GM19035 (cell line): Measurements from ENCODE around the gene CD24.
"Not testable (repeated sequence)": the region's sequence is repeated elsewhere in the genome, so short reads cannot be mapped to it uniquely, and the experiment has no call there.

Experiments used
- ATAC-seq: cut with Tn5 transposase; IDR thresholded peaks from one replicate; pipeline ENCODE4 v1.9.1; 2021; ENCODE audit not compliant: unreplicated experiment

Gene CD24, protein sequence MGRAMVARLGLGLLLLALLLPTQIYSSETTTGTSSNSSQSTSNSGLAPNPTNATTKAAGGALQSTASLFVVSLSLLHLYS

GRCh38 chr6:106974336-106974998, at the start of gene CD24:
Gene CD24 (minus strand): TSS chr6:106974729. CDS start chr6:106974646, 83 bp downstream.
- peak; percentile 15 for ATAC-seq

DNA sequence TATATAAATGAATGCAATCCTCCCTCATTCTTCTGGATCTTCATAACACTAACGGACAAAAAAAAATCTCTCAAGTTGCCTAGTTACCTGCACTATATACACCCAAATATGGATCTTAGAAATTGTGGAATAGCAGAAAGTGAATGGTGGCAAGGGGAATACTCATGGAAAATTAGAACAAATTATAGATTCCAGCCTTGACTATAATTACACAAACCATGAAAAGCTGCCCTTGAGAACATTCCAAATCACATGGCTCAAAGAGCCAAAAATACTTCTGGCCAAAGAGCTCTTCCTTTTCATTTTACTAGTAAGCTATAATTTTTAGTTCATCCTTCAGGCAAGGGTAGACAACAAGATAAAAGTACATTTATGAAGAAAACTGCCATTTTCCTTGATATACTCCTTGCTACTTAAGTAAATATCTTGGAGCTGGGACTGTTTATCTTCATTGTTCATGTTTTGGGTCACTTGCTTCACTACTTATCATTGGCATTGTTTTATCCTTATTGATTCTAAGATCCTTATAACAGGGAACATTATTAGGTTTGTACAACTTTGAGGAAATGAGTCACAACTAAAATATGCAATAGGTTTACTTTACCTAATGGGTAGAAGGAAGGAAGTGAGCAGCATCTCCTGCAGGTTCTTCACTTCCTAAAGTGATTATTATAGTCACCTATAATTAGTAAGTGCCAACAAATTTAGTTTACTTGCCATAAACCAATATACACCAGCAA, 47.1 kb upstream of the CD24 start:
- ATAC-seq: no peak

- no peak for ATAC-seq
These were observed 45.7 kb upstream of the CD24 start for GRCh38 chr6:107020239-107020638.

DNA sequence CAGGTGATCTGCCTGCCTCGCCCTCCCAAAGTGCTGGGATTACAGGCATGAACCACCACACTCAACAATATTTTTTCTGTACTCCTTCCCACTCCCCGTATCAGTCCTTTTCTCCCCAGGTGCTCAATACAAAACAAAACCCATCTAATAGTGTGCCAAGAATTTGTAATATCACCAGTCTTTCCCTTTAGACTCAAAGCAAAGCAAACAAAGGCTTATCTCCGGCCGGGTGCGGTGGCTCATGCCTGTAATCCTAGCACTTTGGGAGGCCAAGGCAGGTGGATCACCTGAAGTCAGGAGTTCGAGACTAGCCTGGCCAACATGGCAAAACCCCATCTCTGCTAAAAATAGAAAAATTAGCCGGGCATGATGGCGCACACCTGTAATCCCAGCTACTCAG, 45.1 kb upstream of the CD24 start:
- not testable (repeated sequence) for ATAC-seq

DNA sequence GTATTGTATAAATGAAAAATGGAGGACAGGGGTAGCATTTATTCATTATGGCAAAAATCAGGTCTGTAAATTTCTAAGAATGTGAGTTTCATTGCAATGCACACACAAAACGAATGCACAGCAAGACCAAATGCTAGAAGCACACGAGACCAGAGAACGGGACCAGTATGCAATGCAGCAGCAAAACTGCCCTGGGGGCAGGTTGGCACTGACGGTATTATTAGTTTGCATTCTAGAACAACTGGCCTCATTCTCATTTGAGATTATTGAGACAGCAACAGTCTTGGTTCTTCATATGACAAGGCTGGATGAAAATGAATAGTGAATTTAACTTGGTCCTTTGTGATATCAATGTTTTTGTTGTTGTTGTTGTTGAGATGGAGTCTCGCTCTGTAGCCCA, 44.5 kb upstream of the CD24 start:
- no peak for ATAC-seq

- ATAC-seq: no peak
These were observed 35.0 kb upstream of the CD24 start for GRCh38 chr6:107009499-107009898.

DNA sequence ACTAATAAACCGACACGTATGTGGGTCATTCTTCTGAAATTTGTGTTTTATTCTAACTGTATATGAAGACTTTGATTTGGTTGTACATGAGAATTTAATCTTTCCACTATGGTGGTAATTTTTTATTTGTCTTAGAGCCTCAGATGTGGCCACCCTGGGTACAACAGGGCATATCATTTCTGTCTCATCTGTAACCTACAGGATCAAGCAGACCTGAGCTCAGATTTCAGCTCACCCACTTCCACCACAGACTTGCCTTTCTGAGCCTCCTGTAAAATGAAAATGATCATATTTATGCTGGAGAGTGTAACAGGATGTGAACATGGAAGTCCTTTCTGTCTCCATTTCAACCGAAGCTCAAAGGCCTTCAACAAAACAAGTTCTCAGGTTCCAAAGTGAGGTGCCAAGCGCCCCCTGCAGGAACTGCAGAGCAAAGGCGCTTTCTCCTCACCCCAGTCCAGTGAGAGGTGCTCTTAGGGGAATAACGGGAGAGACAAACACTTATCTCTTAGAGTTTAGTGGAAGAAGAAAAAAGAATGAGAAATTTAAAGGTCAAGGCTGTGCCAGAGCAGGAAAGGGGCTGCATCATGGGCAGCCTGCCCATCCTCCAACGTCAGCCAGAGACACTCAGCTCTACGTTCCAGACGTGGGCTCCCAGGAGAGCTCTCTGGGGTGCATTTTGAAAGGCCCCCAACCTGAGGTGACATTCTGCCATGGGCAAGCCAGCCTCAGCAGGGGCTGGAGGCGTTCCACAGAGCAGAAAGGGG, 23.0 kb upstream of the CD24 start:
- no peak for ATAC-seq

GRCh38 chr6:106995640-106996039, 21.1 kb upstream of the CD24 start:
- ATAC-seq: no peak

GRCh38 chr6:106989737-106990136, 15.2 kb upstream of the CD24 start:
- ATAC-seq: not testable (repeated sequence)

- ATAC-seq: no peak
These were observed 14.1 kb upstream of the CD24 start for GRCh38 chr6:106988664-106989063.

GRCh38 chr6:106981926-106982325, 7.4 kb upstream of the CD24 start:
- ATAC-seq: no peak

DNA sequence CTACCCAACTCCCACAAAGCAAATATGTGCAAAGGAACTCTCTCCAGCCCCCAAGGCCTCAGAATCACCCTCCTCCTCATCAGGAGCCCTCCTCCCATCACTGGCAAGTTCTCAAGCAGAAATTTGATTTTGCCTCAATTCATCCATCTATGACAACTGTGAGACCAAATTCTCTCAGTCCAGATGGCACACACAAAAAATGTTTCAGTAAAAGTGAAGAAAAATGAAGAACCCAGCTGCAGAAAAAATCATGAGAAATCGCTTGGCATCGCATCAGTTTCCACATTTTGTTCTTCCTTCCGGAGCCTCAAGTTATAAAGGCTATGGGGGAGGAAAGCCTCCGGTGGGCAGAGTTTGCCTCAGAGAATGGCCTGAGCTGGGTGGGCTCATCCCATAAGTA, 6.4 kb upstream of the CD24 start:
- no peak for ATAC-seq

DNA sequence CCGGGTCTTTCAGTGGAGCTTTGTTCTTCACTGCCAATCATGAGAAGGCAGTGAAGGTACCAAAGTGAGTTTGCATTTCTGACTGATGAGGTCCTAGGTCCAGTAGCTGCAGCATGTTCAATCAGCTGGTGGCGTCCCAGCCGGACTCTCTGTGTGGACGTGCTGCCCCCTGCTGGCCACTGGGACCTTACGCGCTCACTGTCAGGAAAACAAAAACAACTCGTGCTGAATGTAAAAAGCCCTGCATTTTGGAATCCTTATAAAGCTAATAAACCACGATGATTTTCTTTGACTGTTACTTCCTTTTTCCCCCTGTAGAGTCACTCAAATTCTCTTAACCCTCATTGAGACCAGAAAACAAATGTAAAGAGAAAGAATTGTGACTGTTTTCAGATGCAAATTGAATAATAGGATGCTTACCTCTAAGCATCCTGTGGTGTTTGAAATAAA, 4.9 kb upstream of the CD24 start:
- peak; percentile 56 for ATAC-seq

- ATAC-seq: no peak
These were observed 2.7 kb upstream of the CD24 start for GRCh38 chr6:106977246-106977645.

- no peak for ATAC-seq
These were observed 1.7 kb upstream of the CD24 start for GRCh38 chr6:106976270-106976669.

GRCh38 chr6:106975738-106976064, 1.2 kb upstream of the CD24 start:
- no peak for ATAC-seq

- peak; percentile 69 for ATAC-seq
These were observed 639 bp upstream of the CD24 start for GRCh38 chr6:106974999-106975737.

DNA sequence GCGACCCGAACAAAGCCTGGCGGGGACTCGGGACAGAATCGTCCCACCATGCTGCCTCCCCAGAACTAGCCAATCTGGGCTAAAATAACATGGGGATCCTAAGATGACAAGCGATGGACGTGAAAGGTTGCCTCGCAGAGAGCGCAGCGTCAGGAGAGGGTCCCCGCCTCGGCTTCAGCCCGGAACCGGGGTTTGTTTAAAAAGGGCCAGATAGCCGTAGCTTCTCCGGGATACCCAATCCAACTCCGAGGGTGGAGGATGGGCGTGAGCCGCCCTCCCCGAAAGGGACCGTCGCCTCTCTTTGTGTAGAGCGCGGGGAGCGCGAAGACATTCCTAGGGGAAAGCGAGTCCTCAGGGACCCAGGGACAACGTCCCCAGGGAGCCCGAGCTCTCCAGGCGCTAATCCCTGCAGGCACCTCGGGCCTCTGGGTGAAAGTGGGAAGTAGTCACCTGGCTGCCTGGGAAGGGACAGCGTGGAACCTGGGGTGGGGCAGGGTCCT, 643 bp downstream of the CD24 start:
- no peak for ATAC-seq

GRCh38 chr6:106973018-106973835, 1.3 kb downstream of the CD24 start:
- ATAC-seq: no peak

- no peak for ATAC-seq
These were observed 2.0 kb downstream of the CD24 start for GRCh38 chr6:106972500-106972899.
